Nephron (organoid): ENCODE measurements around the gene SUGP1.
A peak's percentile ranks its signal among the peaks of the same experiment; 100 is the strongest.
"Not testable (repeated sequence)": the region's sequence is repeated elsewhere in the genome, so short reads cannot be mapped to it uniquely, and the experiment has no call there.

ENCODE experiments used
- H3K27ac Mint-ChIP-seq, 3 experiments: 2 replicates each; pipeline ENCODE4 v1.8.0; 2020; ENCODE audit warnings: mixed read lengths in 3 of 3, mild to moderate bottlenecking in 2 of 3, moderate library complexity in 1 of 3
- H3K27me3 Mint-ChIP-seq: 2 replicates; pipeline ENCODE4 v1.8.0; 2021; ENCODE audit warnings: low read depth, mild to moderate bottlenecking, moderate library complexity, mixed read lengths
- H3K36me3 Mint-ChIP-seq: 2 replicates; pipeline ENCODE4 v1.8.0; 2020; ENCODE audit warnings: low read depth, mixed read lengths
- H3K4me1 Mint-ChIP-seq: 2 replicates; pipeline ENCODE4 v1.8.0; 2020; ENCODE audit warnings: mixed read lengths
- H3K4me3 Mint-ChIP-seq, 3 experiments: 2 replicates each; pipeline ENCODE4 v1.8.0; 2020; ENCODE audit warnings: mild to moderate bottlenecking in 3 of 3, mixed read lengths in 3 of 3, moderate library complexity in 2 of 3
- H3K9me3 Mint-ChIP-seq: 2 replicates; pipeline ENCODE4 v1.8.0; 2020; ENCODE audit warnings: mixed read lengths
- CTCF ChIP-seq, 3 experiments: fragments of 200-600 bp; sonication (generic); IDR thresholded peaks; one replicate each; pipeline ENCODE4 v1.5.0; 2021; ENCODE audit warnings: antibody characterized with exemption in 3 of 3; ENCODE audit not compliant: unreplicated experiment in 3 of 3

SUGP1 gene

DNA sequence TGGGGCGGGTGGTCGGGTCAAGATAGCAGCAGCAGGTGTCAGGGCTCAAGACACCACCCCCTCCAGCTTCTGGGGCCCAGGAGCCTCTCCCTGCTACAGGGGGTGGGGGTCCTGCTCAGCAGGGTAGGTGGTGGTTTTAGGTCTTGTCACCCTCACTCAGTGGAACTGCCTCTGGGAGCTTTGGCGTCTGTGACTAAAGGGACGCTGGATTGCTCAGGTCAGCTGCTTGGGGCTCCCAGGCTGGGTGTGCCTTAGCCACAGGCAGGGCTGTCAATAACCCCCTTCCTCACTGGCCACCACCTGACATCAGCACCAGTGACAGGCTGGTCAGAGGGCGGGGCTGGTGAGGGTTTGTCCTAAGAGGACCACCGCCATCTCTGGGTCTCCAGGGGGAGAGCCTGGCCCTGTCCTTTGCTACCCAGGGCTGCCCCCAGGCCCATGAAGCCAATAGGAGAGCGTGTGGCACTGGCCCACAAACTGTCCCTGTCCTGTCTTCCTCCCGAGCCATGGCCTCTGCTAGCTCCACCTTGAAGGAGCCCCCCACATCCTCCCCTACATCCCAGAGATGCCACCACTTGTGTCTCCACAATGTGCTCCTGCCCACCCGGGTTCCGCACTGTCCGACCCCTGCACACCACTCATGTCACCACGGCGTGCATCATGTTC is 36.7 kb upstream of the SUGP1 start:
- Mint-ChIP-seq H3K4me1 (peaks cover 5% of the 10 kb centered on the region), H3K4me3 (no peak overlapping the region), H3K9me3 (no peaks in the 10 kb centered on the region), H3K27ac (peak overlapping the region in 1 of 3 experiments; percentile 66), H3K36me3 (peaks cover 24% of the 10 kb centered on the region), H3K27me3 (no peaks in the 10 kb centered on the region)
- no peak for TF ChIP-seq CTCF (IDR thresholded peaks at IDR 0.05; ENCODE audit: unreplicated experiment in 3 of 3)

GRCh38 chr19:19356500-19356899 is 36.2 kb upstream of the SUGP1 start:
- H3K27me3 Mint-ChIP-seq, result no peaks in the 10 kb centered on the region
- H3K4me1 Mint-ChIP-seq, result peaks cover 5% of the 10 kb centered on the region

DNA sequence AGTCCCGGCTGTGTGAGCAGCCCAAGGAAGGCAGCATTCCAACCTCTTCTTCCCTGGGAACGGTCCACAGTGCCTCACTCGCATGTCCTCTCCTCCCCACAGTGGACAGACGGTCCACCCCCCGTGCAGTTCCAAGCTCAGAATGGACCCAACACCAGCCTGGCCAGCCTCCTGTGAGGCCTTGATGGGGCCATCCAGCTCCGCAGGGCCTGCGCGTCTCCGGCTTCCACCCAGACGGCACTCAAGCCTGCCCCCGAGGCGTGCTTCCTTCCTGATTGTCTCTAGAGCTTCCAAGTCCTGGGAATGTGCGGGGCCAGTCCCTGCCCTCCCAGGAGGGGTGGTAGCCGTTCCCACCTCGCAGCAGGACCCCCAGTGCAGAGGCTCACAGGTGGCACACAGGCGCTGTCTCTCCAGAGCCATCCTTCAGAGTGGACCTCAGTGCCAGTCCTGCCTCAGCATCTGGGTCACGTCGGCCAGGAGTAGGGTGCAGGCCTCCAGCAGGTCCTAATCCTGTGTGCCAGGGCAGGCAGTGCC is 35.4 kb upstream of the SUGP1 start:
- Mint-ChIP-seq H3K4me1 (no peaks in the 10 kb centered on the region), H3K9me3 (no peaks in the 10 kb centered on the region), H3K36me3 (peaks cover 23% of the 10 kb centered on the region), H3K4me3 (no peak overlapping the region), H3K27ac (no peak overlapping the region), H3K27me3 (no peaks in the 10 kb centered on the region)
- no peak for TF ChIP-seq CTCF (IDR thresholded peaks at IDR 0.05; ENCODE audit: unreplicated experiment in 3 of 3)

More at GRCh38 chr19:19356500-19356899, 36.2 kb upstream of the SUGP1 start:
- Mint-ChIP-seq H3K27ac (no peak overlapping the region), H3K4me3 (no peak overlapping the region), H3K9me3 (no peaks in the 10 kb centered on the region), H3K36me3 (peaks cover 26% of the 10 kb centered on the region)
- no peak for TF ChIP-seq CTCF (IDR thresholded peaks at IDR 0.05; ENCODE audit: unreplicated experiment in 3 of 3)

DNA sequence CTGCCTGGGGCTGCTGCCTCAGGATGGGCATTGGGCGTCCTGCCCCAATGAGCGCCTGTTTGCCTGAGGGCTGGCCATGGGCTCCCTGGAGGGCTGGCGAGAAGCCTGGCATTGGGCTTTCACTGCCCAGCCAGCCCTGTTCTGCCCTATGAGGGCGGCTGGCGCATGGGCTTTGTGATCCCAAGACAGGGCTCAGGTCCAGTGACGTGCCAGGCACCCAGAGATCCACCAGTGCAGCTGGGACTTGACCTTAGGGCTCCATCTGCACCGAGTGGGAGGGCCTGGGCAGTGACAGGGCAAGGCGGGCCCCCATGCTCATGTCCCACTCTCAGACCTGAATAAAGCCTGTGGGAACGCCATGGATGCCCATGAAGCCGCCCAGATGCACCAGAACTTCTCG is 34.6 kb upstream of the SUGP1 start:
- Mint-ChIP-seq H3K4me1 (no peaks in the 10 kb centered on the region), H3K27ac (no peak overlapping the region), H3K4me3 (no peak overlapping the region), H3K36me3 (peaks cover 23% of the 10 kb centered on the region), H3K9me3 (no peaks in the 10 kb centered on the region), H3K27me3 (no peaks in the 10 kb centered on the region)
- no peak for TF ChIP-seq CTCF (IDR thresholded peaks at IDR 0.05; ENCODE audit: unreplicated experiment in 3 of 3)

DNA sequence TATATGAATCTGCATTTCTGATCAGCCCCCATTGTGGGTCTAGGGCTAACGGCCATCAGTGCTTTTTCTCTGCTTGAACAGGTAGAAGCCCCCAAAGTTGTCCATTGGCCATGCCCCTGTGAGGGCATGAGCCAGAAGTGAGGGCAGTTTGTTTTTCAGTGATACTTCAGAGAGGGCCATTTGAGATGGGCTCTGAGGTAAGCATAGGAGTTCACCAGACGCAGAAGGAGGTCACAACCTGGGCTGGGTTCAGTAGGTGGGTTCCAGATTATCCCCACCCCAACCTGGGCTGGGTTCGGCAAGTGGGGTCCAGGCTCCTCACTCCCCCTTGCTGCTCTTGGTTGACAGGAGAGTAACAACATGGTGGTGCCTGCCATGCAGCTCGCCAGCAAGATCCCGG is 33.7 kb upstream of the SUGP1 start:
- Mint-ChIP-seq H3K36me3 (peaks cover 30% of the 10 kb centered on the region), H3K27ac (no peak overlapping the region), H3K4me3 (no peak overlapping the region), H3K9me3 (no peaks in the 10 kb centered on the region), H3K27me3 (no peaks in the 10 kb centered on the region), H3K4me1 (no peaks in the 10 kb centered on the region)
- no peak for TF ChIP-seq CTCF (IDR thresholded peaks at IDR 0.05; ENCODE audit: unreplicated experiment in 3 of 3)

DNA sequence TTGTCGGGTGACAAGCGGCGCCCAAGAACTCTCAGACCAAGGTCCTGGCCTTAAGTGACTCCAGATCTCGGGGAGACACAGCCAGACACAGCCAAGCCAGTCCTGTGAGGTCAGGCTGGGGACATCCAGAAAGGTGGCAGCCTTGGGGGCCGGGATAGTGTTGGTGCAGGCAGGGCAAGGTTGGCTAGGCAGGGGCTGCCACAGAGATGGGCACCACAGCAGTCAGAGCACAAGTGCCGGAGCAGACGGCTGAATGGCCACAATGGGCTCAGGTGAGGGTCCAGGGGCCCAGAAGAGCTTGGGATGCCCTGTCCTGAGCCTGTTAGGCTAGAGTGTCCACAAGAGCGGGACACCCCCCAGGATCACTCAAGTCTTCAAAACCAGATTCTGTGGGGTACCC is 32.5 kb upstream of the SUGP1 start:
- H3K36me3 Mint-ChIP-seq, result peaks cover 32% of the 10 kb centered on the region
- TF ChIP-seq CTCF (IDR thresholded peaks at IDR 0.05; ENCODE audit: unreplicated experiment in 3 of 3), result no peak
- H3K9me3 Mint-ChIP-seq, result no peaks in the 10 kb centered on the region
- H3K27ac Mint-ChIP-seq, result no peak overlapping the region
- H3K27me3 Mint-ChIP-seq, result no peaks in the 10 kb centered on the region
- no peak overlapping the region for H3K4me3 Mint-ChIP-seq
- H3K4me1 Mint-ChIP-seq, result no peaks in the 10 kb centered on the region

- H3K27ac Mint-ChIP-seq, H3K4me1 Mint-ChIP-seq, H3K4me3 Mint-ChIP-seq, H3K9me3 Mint-ChIP-seq, H3K27me3 Mint-ChIP-seq: not testable (repeated sequence)
- peaks cover 41% of the 10 kb centered on the region for H3K36me3 Mint-ChIP-seq
Measured at GRCh38 chr19:19350756-19351155, 30.4 kb upstream of the SUGP1 start.
